Activated CD4-positive, CD25-positive, alpha-beta regulatory T cell treated with anti-CD3 and anti-CD28 coated beads, Interleukin-2, amount 50 U/mL, for 24 hours (primary cell): Measurements from ENCODE around the gene LARP1B.
"Not testable (repeated sequence)": the region's sequence is repeated elsewhere in the genome, so short reads cannot be mapped to it uniquely, and the experiment has no call there.

ENCODE experiments used
- ATAC-seq, 2 donors: fragments of 150-1000 bp; cut with Tn5 transposase; one replicate each; pipeline ENCODE4 v1.10.0; 2021; ENCODE audit warnings: mild to moderate bottlenecking in 1 of 2, moderate library complexity in 1 of 2

LARP1B gene

DNA sequence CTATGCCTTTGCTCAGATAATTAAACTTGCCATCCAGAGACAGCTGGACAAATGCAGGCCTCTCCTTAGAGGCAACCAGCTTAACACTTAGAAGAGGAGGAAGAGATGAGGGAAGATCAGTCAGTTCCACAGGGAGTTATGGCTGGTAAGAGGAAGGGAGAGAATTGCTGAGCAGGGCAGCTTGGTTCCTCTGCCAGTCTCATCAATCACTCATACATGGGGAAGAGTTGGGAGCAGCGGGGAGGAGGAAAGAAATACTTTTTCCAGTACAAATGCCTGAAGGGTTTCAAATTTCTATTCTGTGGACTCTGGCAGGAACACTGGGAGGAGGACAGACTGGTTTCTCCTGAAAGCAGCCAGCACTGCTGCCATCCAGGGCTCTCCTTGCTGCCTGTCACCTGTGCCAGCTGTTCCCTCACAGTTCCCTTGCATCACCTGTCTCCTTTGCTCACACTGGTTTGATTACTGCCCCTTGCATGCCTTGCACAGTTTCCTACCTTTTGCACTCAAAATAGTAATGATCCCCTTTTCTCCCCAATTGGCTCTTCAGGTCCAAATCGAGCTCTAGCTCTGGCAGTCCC is 167.0 kb downstream of the LARP1B start:
- no peak for ATAC-seq

DNA sequence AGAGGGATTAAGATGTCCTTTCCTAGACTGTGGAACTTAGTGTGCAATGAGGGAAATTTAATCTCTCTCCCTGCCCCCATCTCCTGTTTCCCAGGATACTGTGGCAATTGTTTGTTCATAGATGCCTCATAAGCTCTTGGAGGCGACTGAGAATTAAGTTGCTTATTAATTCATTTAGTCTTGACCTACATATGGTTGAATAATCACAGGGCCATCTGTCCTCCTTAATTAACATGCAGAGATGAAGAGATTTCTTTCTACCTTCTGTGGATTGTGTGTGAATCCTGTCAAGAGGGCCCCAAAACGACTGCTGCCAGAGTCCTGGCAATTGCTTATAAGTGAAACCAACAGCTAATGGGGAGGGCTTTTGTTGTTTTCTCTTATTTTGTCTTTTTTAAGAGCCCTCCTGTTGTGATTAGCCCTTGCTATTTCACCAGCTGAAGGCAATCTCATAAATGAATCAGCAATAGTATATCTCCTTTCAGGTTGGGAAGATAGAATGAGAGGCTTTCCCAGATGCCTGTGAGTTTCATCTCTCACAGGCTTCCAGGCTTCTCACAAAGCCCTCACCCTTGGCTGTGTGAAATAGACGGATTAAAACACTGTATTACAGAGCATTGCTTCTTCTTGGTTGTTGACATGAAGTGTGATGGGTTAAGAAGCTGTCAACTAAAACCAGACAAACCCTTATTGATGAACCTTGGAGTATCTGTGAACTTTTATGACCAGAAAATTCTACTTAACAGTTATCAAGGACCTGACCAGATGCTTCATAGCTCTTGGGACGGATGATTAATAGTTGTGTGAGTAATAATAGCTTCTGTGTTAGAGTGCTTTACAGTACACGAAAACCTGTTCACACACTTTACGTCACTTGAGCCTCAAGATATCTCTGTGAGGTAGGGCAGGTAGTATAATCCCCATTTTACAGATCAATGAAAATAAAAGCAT is 168.0 kb downstream of the LARP1B start:
- ATAC-seq = no peak

DNA sequence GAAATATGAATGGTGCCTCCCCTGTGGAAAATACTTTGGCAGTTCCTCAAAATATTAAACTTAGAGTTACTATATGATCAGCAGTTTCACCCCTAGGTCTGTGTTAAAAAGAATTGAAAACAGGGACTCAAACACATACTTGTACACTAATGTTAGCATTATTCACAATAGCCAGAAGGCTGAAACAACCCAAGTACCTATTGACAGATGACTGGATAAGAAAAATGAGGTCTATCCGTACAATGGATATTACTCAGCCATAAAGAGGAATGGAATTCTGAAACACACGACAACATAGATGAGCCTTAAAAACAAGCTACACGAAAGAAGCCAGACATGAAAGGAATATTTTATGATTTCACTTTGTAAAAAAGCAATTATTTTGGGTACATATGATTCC is 171.6 kb downstream of the LARP1B start:
- no peak for ATAC-seq

DNA sequence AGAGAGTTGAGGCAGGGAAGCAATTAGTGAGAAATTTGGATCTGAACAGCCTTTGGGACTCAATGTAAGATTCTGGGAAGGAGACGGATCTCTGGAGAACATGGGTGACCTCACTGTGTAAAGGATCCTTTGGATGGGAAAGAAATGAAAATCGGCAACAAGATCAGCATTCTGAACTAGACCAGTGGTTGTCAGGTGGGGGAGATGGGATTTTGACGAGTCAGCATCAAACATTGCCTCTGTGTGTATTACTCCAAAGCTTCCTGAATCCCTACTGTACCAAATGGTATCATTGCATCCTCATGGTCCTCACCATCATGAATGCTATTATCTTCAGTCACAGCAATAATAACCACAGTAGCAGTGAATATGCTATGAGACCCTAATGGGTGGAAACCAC is 173.7 kb downstream of the LARP1B start:
- no peak for ATAC-seq

DNA sequence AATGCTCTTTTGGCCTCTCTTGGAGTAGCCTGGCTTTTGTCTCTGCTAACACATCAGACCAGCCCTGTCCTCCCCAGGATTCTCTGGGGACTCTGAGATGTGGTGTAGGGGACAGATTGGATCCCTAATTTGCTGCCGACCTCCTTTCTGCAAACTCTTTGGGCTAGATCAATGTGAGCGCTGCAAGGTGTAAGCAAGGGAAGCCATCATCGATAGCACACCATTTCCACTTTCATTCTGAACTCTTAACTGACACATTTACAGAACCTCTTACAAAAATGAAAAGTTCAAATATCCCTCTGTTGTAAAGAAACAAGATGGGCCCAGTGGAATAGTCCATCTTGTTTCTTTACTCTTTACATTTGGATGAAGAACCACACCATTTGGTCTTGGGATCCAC is 179.9 kb downstream of the LARP1B start:
- no peak for ATAC-seq

DNA sequence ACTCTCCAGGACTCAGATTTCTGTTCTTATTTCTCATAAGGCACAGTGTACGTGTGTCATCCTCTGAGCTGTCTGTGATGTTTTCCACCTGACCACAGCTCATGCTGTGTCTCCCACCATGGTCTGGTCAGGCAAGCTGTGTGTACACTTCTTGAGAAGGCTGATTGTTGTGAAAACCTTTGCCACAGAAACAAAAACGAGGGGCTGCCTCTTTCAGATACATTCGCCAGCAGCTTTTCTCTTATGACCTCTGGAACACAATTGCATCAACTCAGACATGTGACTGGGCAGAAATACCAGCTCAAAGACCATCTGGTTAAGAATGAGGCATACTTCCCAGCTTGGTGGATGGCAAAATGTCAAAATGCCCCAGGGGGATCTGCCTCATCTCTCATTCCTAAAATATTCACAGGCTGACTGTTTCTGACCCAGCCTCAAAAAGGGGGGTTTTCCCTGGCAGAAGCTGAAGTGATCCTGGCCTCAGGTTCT is 180.4 kb downstream of the LARP1B start:
- no peak for ATAC-seq

DNA sequence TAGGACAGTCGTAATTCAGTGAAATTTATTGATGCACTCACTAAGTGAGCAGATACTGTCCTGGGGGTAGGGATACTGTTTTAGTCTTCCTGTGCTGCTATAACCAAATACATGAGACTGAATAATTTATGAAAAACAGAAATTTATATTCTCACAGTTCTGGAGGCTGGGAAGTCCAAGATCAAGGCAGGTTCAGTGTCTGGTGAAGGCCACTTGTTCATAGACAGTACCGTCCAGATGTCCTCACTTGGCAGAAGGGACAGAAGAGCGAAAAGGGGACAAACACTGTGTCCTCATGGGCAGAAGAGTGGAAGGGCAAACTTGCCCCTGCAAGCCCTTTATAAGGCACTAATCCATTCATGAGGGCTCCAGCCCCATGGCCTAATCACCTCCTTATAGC is 180.9 kb downstream of the LARP1B start:
- ATAC-seq = no peak

DNA sequence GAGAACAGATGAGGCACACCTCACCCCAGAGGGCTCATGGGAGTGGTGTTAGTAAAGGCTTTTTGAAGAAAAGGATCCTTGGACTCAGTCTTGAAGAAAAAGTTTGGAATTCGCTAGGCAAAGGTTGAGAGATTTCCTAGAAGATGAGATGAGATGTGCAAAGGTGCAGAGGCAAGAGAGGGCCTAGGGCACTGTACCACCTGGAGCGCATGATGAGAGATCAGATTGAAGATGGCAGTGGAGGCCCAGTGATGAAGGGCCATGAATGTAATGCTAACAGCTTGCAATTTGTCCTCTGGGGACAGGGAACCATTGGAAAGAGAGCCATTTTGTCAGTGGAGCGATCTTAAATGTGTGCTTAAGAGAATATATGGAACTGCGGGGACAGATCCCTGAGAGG is 181.5 kb downstream of the LARP1B start:
- ATAC-seq = no peak

DNA sequence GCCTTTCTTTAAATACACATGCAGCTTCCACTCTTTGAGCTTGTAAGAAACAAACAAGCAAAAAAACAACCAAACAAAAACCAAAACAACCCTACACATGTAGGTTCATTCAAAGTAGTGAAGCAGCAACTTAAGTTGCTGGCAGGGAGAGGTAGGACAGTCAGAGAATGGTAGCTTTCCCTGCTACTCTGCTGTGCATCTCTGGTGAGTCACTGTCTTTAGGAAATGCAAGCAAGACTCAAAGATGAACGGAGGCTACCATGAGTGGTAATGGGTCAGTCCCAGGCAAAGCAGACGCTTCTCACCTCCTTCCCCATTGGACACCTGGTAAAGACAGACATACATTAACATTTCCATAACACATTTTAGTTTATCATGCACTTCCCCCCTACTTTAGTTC is 183.3 kb downstream of the LARP1B start:
- ATAC-seq = no peak

DNA sequence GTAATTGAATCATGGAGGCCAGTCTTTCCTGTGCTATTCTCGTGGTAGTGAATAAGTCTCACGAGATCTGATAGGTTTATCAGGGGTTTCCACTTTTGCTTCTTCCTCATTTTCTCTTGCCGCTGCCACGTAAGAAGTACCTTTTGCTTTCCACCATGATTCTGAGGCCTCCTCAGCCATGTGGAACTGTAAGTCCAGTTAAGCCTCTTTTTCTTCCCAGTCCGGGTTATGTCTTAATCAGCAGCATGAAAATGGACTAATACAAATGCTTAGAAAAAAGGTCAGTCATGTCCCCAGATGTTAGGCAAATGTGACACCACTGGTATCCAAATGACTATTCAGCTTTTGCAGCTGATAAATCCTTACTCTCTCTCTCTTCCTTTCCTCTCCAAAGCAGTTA is 184.3 kb downstream of the LARP1B start:
- ATAC-seq = not testable (repeated sequence)

DNA sequence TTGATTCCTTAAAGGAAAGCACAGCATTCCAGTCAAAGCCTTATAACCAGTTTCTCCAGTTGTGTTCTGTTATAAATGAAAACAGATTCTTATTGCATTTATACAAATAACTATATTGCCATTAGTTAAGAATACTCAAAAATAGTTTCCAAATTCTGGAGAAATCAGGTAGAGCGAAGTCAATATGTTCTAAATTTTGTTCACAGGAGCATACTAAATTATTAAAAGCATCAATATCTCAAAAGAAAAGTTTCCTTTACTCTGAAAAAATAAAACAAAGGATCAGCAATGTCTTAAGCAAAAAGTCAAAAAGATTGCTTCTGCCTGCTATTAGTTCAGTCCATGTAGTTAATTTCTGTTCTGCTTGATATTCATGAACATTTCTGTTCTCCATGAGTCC is 186.8 kb downstream of the LARP1B start:
- ATAC-seq = no peak

DNA sequence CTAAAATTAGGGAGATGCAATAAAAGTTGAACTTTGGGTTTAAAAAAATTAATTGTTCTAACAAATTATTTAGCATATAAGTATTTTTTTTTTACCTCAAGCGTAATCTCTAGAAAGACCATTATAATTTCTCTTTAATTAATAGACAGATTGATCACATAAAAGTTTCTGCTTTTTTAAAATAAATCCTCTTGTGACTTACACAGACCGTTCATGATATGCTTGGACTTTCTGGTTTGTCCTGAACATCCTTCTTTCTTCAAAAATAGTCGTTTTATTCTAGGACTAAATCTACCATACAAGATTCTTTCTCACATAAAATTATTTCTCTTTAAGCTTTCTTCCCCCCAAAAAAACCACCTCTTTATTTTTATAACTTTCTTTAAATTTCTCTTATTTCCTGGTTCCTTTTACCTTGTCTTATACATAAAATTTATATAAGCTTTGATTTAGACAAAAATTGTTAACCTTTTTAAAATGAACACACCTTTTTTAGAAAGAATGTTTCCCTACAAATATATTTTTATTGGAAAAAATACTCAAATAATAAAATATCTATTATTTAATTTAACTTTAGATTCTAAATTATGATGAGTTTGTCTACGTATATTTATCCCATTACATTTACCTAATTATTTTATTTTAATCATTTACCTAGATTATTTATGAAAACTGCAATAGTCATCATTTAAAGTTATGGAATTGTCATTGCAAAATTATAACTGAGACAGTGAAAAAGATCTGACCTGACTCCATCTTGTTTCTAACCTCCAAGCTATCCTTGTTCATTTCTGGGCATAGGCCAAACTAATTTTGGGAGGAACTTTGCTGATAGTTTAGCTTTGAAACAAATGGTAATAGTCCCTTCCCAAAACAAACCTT is 188.9 kb downstream of the LARP1B start:
- no peak for ATAC-seq

DNA sequence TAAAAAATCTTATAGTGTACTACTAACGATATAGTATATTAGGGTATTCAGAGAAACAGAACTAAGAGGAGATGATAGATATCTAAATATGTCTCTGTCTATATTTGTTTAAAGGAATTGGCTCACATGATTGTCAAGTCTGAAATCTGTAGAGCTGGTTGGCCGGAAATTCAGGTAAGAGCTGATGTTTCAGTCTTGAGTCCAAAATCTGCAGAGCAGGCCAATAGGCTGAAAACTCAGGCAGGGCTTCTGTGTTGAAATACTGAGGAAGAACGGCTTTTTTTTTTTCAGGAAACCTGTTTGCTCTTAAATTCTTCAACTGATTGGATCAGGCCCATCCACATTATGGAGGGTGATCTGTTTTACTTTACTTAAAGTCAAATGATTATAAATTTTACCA is 194.8 kb downstream of the LARP1B start:
- ATAC-seq = no peak

DNA sequence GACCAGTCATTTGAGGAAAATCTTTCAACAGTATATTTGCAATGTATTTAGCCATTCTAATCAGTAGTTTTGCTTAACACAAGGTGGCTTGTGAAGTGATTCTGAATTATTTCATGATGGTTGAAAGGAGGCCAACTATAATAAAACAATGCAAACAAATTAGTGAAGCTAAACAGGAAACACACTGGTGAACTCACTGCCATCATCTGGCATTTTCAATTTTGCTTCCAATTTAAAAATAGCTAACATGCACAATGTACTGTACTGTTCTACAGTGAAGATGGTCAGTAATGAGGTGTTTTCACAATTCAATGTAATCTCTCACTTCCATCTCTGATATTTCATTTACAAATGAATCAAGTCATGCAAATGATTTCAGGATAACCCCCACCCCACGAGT is 195.4 kb downstream of the LARP1B start:
- ATAC-seq = no peak

DNA sequence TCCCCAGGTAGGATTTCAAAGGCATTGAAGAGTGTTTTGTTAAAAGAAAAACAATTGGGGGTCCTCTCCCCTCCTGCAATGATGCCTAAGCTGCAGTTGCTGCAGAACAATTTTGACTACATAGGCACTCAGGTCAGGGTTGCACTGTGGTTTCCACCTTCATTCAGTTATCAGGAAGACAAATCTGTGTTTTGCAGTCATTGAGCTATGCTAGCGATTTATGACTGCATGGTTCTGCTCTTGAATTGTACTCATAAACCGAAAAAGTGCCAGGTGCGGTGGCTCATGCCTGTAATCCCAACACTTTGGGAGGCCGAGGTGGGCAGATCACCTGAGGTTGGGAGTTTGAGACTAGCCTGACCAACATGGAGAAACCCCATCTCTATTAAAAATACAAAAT is 197.1 kb downstream of the LARP1B start:
- ATAC-seq = not testable (repeated sequence)

DNA sequence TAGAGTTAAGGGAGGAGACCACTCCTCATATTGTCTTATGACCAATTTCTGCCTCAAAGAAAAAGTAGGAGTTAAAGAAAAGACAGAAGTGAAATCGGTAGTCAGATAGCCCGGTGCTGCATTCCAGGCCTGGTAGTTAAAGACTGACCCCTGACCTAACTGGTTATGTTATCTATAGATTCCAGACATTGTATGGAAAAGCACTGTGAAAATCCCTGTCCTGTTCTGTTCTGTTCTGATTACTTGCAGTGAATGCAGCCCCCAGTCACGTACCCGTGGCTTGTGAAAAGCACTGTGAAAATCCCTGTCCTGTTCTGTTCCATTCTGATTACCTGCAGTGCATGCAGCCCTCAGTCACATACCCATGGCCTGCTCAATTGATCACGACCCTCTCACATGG is 198.8 kb downstream of the LARP1B start:
- ATAC-seq = not testable (repeated sequence)
